Nephron (organoid): Measurements from ENCODE around the gene LMO3.

Experiments used
- H3K27ac Mint-ChIP-seq, 3 experiments: 2 replicates each; pipeline ENCODE4 v1.8.0; 2020; ENCODE audit warnings: mixed read lengths in 3 of 3, mild to moderate bottlenecking in 2 of 3, moderate library complexity in 1 of 3
- H3K27me3 Mint-ChIP-seq: 2 replicates; pipeline ENCODE4 v1.8.0; 2021; ENCODE audit warnings: low read depth, mild to moderate bottlenecking, moderate library complexity, mixed read lengths
- H3K36me3 Mint-ChIP-seq: 2 replicates; pipeline ENCODE4 v1.8.0; 2020; ENCODE audit warnings: low read depth, mixed read lengths
- H3K4me1 Mint-ChIP-seq: 2 replicates; pipeline ENCODE4 v1.8.0; 2020; ENCODE audit warnings: mixed read lengths
- H3K4me3 Mint-ChIP-seq, 3 experiments: 2 replicates each; pipeline ENCODE4 v1.8.0; 2020; ENCODE audit warnings: mild to moderate bottlenecking in 3 of 3, mixed read lengths in 3 of 3, moderate library complexity in 2 of 3
- H3K9me3 Mint-ChIP-seq: 2 replicates; pipeline ENCODE4 v1.8.0; 2020; ENCODE audit warnings: mixed read lengths
- TF ChIP-seq, protein P1 (sequence below), 3 experiments: fragments of 200-600 bp; sonication (generic); IDR thresholded peaks; one replicate each; pipeline ENCODE4 v1.5.0; 2021; ENCODE audit warnings: antibody characterized with exemption in 3 of 3; ENCODE audit not compliant: unreplicated experiment in 3 of 3

Gene LMO3

GRCh38 chr12:16618256-16618655, 12.3 kb upstream of the LMO3 start:
- Mint-ChIP-seq H3K9me3 (no peaks in the 10 kb centered on the region), H3K36me3 (no peaks in the 10 kb centered on the region), H3K27ac (no peak overlapping the region), H3K4me1 (no peaks in the 10 kb centered on the region), H3K27me3 (peaks cover 22% of the 10 kb centered on the region), H3K4me3 (no peak overlapping the region)
- TF ChIP-seq, protein P1, sequence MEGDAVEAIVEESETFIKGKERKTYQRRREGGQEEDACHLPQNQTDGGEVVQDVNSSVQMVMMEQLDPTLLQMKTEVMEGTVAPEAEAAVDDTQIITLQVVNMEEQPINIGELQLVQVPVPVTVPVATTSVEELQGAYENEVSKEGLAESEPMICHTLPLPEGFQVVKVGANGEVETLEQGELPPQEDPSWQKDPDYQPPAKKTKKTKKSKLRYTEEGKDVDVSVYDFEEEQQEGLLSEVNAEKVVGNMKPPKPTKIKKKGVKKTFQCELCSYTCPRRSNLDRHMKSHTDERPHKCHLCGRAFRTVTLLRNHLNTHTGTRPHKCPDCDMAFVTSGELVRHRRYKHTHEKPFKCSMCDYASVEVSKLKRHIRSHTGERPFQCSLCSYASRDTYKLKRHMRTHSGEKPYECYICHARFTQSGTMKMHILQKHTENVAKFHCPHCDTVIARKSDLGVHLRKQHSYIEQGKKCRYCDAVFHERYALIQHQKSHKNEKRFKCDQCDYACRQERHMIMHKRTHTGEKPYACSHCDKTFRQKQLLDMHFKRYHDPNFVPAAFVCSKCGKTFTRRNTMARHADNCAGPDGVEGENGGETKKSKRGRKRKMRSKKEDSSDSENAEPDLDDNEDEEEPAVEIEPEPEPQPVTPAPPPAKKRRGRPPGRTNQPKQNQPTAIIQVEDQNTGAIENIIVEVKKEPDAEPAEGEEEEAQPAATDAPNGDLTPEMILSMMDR (IDR thresholded peaks at IDR 0.05; ENCODE audit: unreplicated experiment in 3 of 3): no peak

DNA sequence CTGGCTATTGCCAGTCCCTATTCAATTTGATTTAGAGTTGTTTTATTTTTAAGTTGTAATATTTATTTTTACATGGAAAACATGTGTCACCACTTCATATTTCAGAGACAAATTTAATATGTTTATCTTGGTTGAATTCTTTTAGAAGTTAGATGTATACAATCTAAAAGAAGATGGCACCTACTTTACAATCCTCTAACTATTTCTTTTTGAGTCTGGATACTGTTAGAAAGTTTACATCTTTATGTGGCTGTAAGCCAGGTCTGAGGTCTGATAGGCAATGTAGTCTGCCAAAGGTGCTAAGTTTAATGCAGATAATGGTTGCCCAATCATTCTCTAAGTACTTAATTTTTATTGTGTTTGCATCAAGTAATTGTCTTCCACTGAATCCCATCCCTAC, 7.2 kb upstream of the LMO3 start:
- Mint-ChIP-seq H3K27me3 (peaks cover 70% of the 10 kb centered on the region), H3K36me3 (no peaks in the 10 kb centered on the region), H3K27ac (no peak overlapping the region), H3K4me1 (peaks cover 17% of the 10 kb centered on the region), H3K4me3 (no peak overlapping the region), H3K9me3 (no peaks in the 10 kb centered on the region)
- TF ChIP-seq, protein P1 (IDR thresholded peaks at IDR 0.05; ENCODE audit: unreplicated experiment in 3 of 3): no peak

DNA sequence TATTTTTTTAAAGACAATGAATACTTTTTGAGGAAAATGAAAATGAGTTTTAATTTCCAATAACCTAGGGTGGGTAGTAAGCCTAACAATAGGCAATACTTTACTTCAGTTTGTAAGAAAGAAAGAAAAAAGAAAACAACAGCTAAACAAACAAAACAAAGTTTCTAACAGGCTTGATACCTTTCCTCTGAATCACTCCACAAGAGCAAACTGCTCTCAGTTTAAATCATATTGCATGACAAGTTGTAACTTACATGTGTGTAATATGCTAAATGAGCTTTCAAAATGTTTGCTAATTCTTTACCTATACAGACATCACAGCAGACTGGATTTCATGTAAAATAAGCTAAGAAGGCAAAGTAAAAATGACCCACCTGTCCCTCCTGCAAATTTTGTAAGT, 6.7 kb upstream of the LMO3 start:
- peaks cover 21% of the 10 kb centered on the region for H3K4me1 Mint-ChIP-seq
- H3K27me3 Mint-ChIP-seq: peaks cover 76% of the 10 kb centered on the region

GRCh38 chr12:16611146-16611545, 5.2 kb upstream of the LMO3 start:
- Mint-ChIP-seq H3K36me3 (no peaks in the 10 kb centered on the region), H3K4me1 (peaks cover 28% of the 10 kb centered on the region), H3K9me3 (no peaks in the 10 kb centered on the region), H3K4me3 (no peak overlapping the region), H3K27ac (no peak overlapping the region), H3K27me3 (peaks cover 91% of the 10 kb centered on the region)
- TF ChIP-seq, protein P1 (IDR thresholded peaks at IDR 0.05; ENCODE audit: unreplicated experiment in 3 of 3): no peak

More for the DNA sequence above, 6.7 kb upstream of the LMO3 start:
- Mint-ChIP-seq H3K36me3 (no peaks in the 10 kb centered on the region), H3K27ac (no peak overlapping the region), H3K4me3 (no peak overlapping the region), H3K9me3 (no peaks in the 10 kb centered on the region)
- TF ChIP-seq, protein P1 (IDR thresholded peaks at IDR 0.05; ENCODE audit: unreplicated experiment in 3 of 3): no peak

DNA sequence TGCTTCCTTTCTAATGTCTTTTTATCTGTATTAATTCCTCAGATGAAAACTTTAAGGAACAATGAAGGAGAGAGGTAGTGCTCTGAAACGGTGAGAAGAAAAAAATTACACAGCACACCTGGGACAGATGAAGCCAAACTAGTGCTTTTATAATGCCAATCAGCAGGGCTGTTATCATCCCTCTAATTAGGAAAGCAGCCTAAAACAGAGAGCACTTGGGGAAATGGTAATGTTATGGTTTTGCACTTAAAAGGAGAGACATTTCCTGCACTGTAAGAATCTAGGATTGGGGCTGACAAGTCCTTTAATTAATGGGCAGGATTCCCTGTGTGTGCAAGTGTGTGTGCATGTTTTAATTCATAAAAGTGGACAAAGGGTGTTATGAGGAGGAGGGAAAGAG, 4.8 kb upstream of the LMO3 start:
- peaks cover 30% of the 10 kb centered on the region for H3K4me1 Mint-ChIP-seq
- no peak overlapping the region for H3K4me3 Mint-ChIP-seq
- H3K9me3 Mint-ChIP-seq: no peaks in the 10 kb centered on the region
- TF ChIP-seq, protein P1 (IDR thresholded peaks at IDR 0.05; ENCODE audit: unreplicated experiment in 3 of 3): no peak
- peaks cover 91% of the 10 kb centered on the region for H3K27me3 Mint-ChIP-seq
- no peak overlapping the region for H3K27ac Mint-ChIP-seq
- no peaks in the 10 kb centered on the region for H3K36me3 Mint-ChIP-seq

DNA sequence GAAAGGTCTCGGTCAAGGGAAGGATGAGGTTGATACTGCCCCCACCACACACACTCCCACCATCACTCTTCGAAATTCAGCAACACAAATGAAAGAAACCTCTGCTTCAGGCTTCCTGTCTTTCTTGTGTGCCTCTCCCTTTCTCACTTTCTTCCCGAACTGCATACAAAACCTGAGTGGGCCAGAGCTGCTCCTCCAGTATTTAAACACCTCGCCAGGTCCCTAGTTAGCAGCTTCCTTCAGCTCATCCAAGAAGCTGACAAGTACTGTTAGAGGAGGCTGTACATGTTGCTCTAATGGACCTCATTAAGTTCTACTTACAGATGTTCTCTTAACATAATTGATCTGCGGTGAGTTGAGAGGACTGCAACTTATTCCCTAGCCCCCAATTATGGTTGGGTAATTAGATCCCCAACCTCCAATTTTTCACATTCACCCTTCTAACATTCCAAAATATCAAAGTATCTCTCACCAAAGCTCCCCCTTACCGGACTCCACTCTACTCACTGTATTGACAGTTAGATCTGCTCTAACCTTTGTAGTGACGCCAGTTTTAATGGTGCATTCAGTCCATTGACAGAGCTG, 4.1 kb upstream of the LMO3 start:
- Mint-ChIP-seq H3K4me3 (peak overlapping the region; percentile 4 to 60 (median 29)), H3K4me1 (peaks cover 33% of the 10 kb centered on the region), H3K27ac (no peak overlapping the region), H3K27me3 (peaks cover 91% of the 10 kb centered on the region), H3K9me3 (no peaks in the 10 kb centered on the region), H3K36me3 (no peaks in the 10 kb centered on the region)
- TF ChIP-seq, protein P1 (IDR thresholded peaks at IDR 0.05; ENCODE audit: unreplicated experiment in 3 of 3): no peak
